Mesodermal cell (in vitro differentiated cells): ENCODE measurements around the gene CREBL2.
"Not testable (repeated sequence)": the region's sequence is repeated elsewhere in the genome, so short reads cannot be mapped to it uniquely, and the experiment has no call there.

Experiments used
- H3K27ac ChIP-seq: 2 replicates; pipeline ENCODE4 v1.7.0; 2013; ENCODE audit warnings: mild to moderate bottlenecking, low read depth, low read length, moderate library complexity; ENCODE audit not compliant: severe bottlenecking
- H3K36me3 ChIP-seq: 2 replicates; pipeline ENCODE4 v1.7.1; 2013; ENCODE audit warnings: mild to moderate bottlenecking, low read length, moderate library complexity; ENCODE audit not compliant: control insufficient read depth, insufficient read depth
- H3K4me1 ChIP-seq: one replicate; pipeline ENCODE4 v1.7.1; 2013; ENCODE audit warnings: mild to moderate bottlenecking, low read length; ENCODE audit not compliant: insufficient read depth, control insufficient read depth, poor library complexity, severe bottlenecking
- H3K4me3 ChIP-seq: 2 replicates; pipeline ENCODE4 v1.7.0; 2013; ENCODE audit warnings: low read length, control low read depth, mild to moderate bottlenecking; ENCODE audit not compliant: insufficient read depth, poor library complexity, severe bottlenecking; ENCODE audit errors: extremely low read depth
- H3K9me3 ChIP-seq: 2 replicates; pipeline ENCODE4 v1.7.1; 2013; ENCODE audit warnings: mild to moderate bottlenecking, low read length, moderate library complexity; ENCODE audit not compliant: control insufficient read depth
- WGBS, 2 experiments: methylation state at CpG; one replicate each; pipeline ENCODE4 v1.1.5; 2013; ENCODE audit warnings: missing lambda C conversion rate in 2 of 2; ENCODE audit not compliant: insufficient coverage in 2 of 2; 5-methylcytosine and 5-hydroxymethylcytosine counted together

Gene CREBL2

GRCh38 chr12:12614342-12614741, 2.7 kb downstream of the CREBL2 start:
- no peak overlapping the region for H3K27ac ChIP-seq
- no peak overlapping the region for H3K4me3 ChIP-seq
- no peaks in the 10 kb centered on the region for H3K9me3 ChIP-seq
- H3K36me3 ChIP-seq = peaks cover 6% of the 10 kb centered on the region
- H3K4me1 ChIP-seq = no peaks in the 10 kb centered on the region
- 92 to 94% methylated on average over 3 of the region's 4 CpGs for WGBS, 2 experiments

GRCh38 chr12:12616512-12617310, 5.0 kb downstream of the CREBL2 start:
- H3K4me3 ChIP-seq = no peak overlapping the region
- H3K27ac ChIP-seq = no peak overlapping the region
- H3K4me1 ChIP-seq = no peaks in the 10 kb centered on the region
- 82 to 88% methylated on average over 2 of the region's 4 CpGs for WGBS, 2 experiments
- no peaks in the 10 kb centered on the region for H3K9me3 ChIP-seq
- peaks cover 19% of the 10 kb centered on the region for H3K36me3 ChIP-seq

- not testable (repeated sequence) for H3K9me3 ChIP-seq, H3K4me3 ChIP-seq, H3K27ac ChIP-seq, H3K4me1 ChIP-seq
- WGBS, 2 experiments = 89 to 99% methylated on average over 7 to 10 of the region's 23 CpGs
- H3K36me3 ChIP-seq = peaks cover 23% of the 10 kb centered on the region
Observed at GRCh38 chr12:12618064-12618463, 6.4 kb downstream of the CREBL2 start.

GRCh38 chr12:12620730-12621315, 9.1 kb downstream of the CREBL2 start:
- no peak overlapping the region for H3K4me3 ChIP-seq
- no peak overlapping the region for H3K27ac ChIP-seq
- peaks cover 26% of the 10 kb centered on the region for H3K36me3 ChIP-seq
- H3K9me3 ChIP-seq = no peaks in the 10 kb centered on the region
- H3K4me1 ChIP-seq = no peaks in the 10 kb centered on the region
- 90 to 95% methylated on average over 3 to 5 of the region's 6 CpGs for WGBS, 2 experiments

- H3K36me3 ChIP-seq = peaks cover 26% of the 10 kb centered on the region
- 73 to 89% methylated on average over 2 of the region's 3 CpGs for WGBS, 2 experiments
- H3K4me1 ChIP-seq = no peaks in the 10 kb centered on the region
- no peak overlapping the region for H3K27ac ChIP-seq
- no peak overlapping the region for H3K4me3 ChIP-seq
- H3K9me3 ChIP-seq = no peaks in the 10 kb centered on the region
Observed at GRCh38 chr12:12622418-12622817, 10.7 kb downstream of the CREBL2 start.

GRCh38 chr12:12624498-12624992, 12.9 kb downstream of the CREBL2 start:
- 84 to 96% methylated on average over 5 of the region's 5 CpGs for WGBS, 2 experiments
- Histone ChIP-seq H3K27ac (no peak overlapping the region), H3K9me3 (no peaks in the 10 kb centered on the region), H3K4me1 (no peaks in the 10 kb centered on the region), H3K4me3 (no peak overlapping the region), H3K36me3 (peaks cover 20% of the 10 kb centered on the region)

- no peak overlapping the region for H3K27ac ChIP-seq
- peaks cover 10% of the 10 kb centered on the region for H3K36me3 ChIP-seq
- no peaks in the 10 kb centered on the region for H3K4me1 ChIP-seq
- WGBS, 2 experiments = 100% methylated on average over 1 of the region's 2 CpGs; no CpG with 5 or more reads in 1 of the 2 experiments
- no peak overlapping the region for H3K4me3 ChIP-seq
- no peaks in the 10 kb centered on the region for H3K9me3 ChIP-seq
Observed at GRCh38 chr12:12626471-12626870, 14.8 kb downstream of the CREBL2 start.

GRCh38 chr12:12627308-12627827, 15.7 kb downstream of the CREBL2 start:
- H3K4me3 ChIP-seq = no peak overlapping the region
- peaks cover 9% of the 10 kb centered on the region for H3K36me3 ChIP-seq
- no CpG with 5 or more reads among the region's 2 CpGs for WGBS, 2 experiments

GRCh38 chr12:12628013-12628412, 16.3 kb downstream of the CREBL2 start:
- Histone ChIP-seq H3K4me3 (no peak overlapping the region), H3K36me3 (peaks cover 6% of the 10 kb centered on the region), H3K9me3 (no peaks in the 10 kb centered on the region), H3K4me1 (no peaks in the 10 kb centered on the region), H3K27ac (no peak overlapping the region)
- WGBS, 2 experiments = 100% methylated on average over 1 of the region's 4 CpGs

More at GRCh38 chr12:12627308-12627827, 15.7 kb downstream of the CREBL2 start:
- H3K4me1 ChIP-seq = no peaks in the 10 kb centered on the region
- no peak overlapping the region for H3K27ac ChIP-seq
- H3K9me3 ChIP-seq = no peaks in the 10 kb centered on the region

GRCh38 chr12:12630850-12631249, 19.2 kb downstream of the CREBL2 start:
- Histone ChIP-seq H3K4me3 (no peak overlapping the region), H3K27ac (no peak overlapping the region), H3K9me3 (no peaks in the 10 kb centered on the region), H3K36me3 (peaks cover 8% of the 10 kb centered on the region), H3K4me1 (no peaks in the 10 kb centered on the region)
- 100% methylated on average over 1 of the region's 1 CpG for WGBS, 2 experiments

GRCh38 chr12:12635651-12636050, 24.0 kb downstream of the CREBL2 start:
- Histone ChIP-seq H3K9me3 (no peaks in the 10 kb centered on the region), H3K4me3 (no peak overlapping the region), H3K36me3 (peaks cover 46% of the 10 kb centered on the region), H3K27ac (no peak overlapping the region), H3K4me1 (no peaks in the 10 kb centered on the region)
- 93 to 95% methylated on average over 6 to 7 of the region's 12 CpGs for WGBS, 2 experiments
